IMR-90 (cell line): ENCODE results near the gene MMAA. TPM values are rescaled to one million over a fixed set of nuclear protein-coding genes. Genes with fewer than 3 reads are reported as not detected.

Experiments
- ATAC-seq: fragments of 200-7000 bp; cut with Tn5 transposase; 2 replicates; pipeline ENCODE4 v1.9.1; 2020; ENCODE audit warnings: low read depth, mild to moderate bottlenecking, moderate library complexity
- BruUV-seq: library from RNA; stranded (reverse); fragments of 400-500 nt; replicated peaks from 2 replicates; lab custom pipeline; 2021; lab: Mats Ljungman, UMichigan
- CTCF ChIA-PET: fragments of 300-600 bp; formaldehyde crosslinking; extraction: SDS; loops from one replicate; lab custom pipeline; 2021; ENCODE audit warnings: antibody characterized with exemption; lab: Yijun Ruan, JAX
- POLR2A ChIA-PET: fragments of 300-600 bp; sonication (Branson Sonifier 250); formaldehyde crosslinking; loops from one replicate; lab custom pipeline; 2022; ENCODE audit warnings: antibody characterized with exemption; ENCODE audit not compliant: unreplicated experiment; lab: Charles Lee
- DNase-seq: peaks from one replicate; pipeline ENCODE4 v3.0.0; 2013
- H2AFZ ChIP-seq: replicated peaks from 2 replicates; pipeline ENCODE3; 2013; ENCODE audit warnings: low read length, mild to moderate bottlenecking; ENCODE audit not compliant: poor library complexity
- H2AK5ac ChIP-seq: 2 replicates; pipeline ENCODE4 v1.6.1; 2013; ENCODE audit warnings: low read depth, low read length, inconsistent platforms
- H2AK9ac ChIP-seq: replicated peaks from 2 replicates; pipeline ENCODE3; 2013; ENCODE audit warnings: mild to moderate bottlenecking, low read depth, low read length, moderate library complexity; ENCODE audit not compliant: poor library complexity
- H2BK120ac ChIP-seq: 2 replicates; pipeline ENCODE4 v1.6.1; 2013; ENCODE audit warnings: low read depth, low read length, inconsistent platforms
- H2BK15ac ChIP-seq: 3 replicates; pipeline ENCODE4 v1.6.1; 2013; ENCODE audit warnings: low read depth, low read length, inconsistent platforms
- H2BK20ac ChIP-seq: 2 replicates; pipeline ENCODE4 v1.6.1; 2013; ENCODE audit warnings: low read depth, mild to moderate bottlenecking, inconsistent platforms, low read length, moderate library complexity
- H2BK5ac ChIP-seq: 2 replicates; pipeline ENCODE4 v1.6.1; 2013; ENCODE audit warnings: mild to moderate bottlenecking, low read depth, low read length, inconsistent platforms; ENCODE audit not compliant: poor library complexity, severe bottlenecking
- H3K14ac ChIP-seq: replicated peaks from 2 replicates; pipeline ENCODE4 v1.6.1; 2013; ENCODE audit warnings: low read depth, low read length, inconsistent platforms
- H3K18ac ChIP-seq: 2 replicates; pipeline ENCODE4 v1.6.1; 2013; ENCODE audit warnings: low read depth, low read length, control low read depth
- H3K23ac ChIP-seq: 2 replicates; pipeline ENCODE4 v1.6.1; 2013; ENCODE audit warnings: low read depth, low read length, inconsistent platforms
- H3K27ac ChIP-seq: 2 replicates; pipeline ENCODE4 v1.5.1; 2013; ENCODE audit warnings: mild to moderate bottlenecking, control low read depth, low read length; ENCODE audit not compliant: insufficient read depth
- H3K27me3 ChIP-seq: 2 replicates; pipeline ENCODE4 v1.6.1; 2013; ENCODE audit warnings: low read length; ENCODE audit not compliant: control insufficient read depth, insufficient read depth
- H3K36me3 ChIP-seq: 2 replicates; pipeline ENCODE4 v1.6.1; 2013; ENCODE audit warnings: low read length, mixed read lengths; ENCODE audit not compliant: control insufficient read depth, insufficient read depth
- H3K4ac ChIP-seq: 2 replicates; pipeline ENCODE4 v1.6.1; 2013; ENCODE audit warnings: low read depth, low read length, inconsistent platforms
- H3K4me1 ChIP-seq: 2 replicates; pipeline ENCODE4 v1.6.1; 2013; ENCODE audit warnings: low read length, mixed read lengths; ENCODE audit not compliant: control insufficient read depth, insufficient read depth
- H3K4me2 ChIP-seq: 2 replicates; pipeline ENCODE4 v1.6.1; 2013; ENCODE audit warnings: low read depth, mild to moderate bottlenecking, control low read depth, low read length, moderate library complexity
- H3K4me3 ChIP-seq: 2 replicates; pipeline ENCODE4 v1.5.1; 2013; ENCODE audit warnings: low read depth, mild to moderate bottlenecking, control low read depth, low read length, moderate library complexity; ENCODE audit not compliant: insufficient read depth
- H3K56ac ChIP-seq: 2 replicates; pipeline ENCODE4 v1.6.1; 2013; ENCODE audit warnings: low read length, inconsistent platforms; ENCODE audit not compliant: insufficient read depth; ENCODE audit errors: extremely low read depth
- H3K79me1 ChIP-seq, 2 experiments: 2 replicates each; pipeline ENCODE4 v1.6.1; 2013; ENCODE audit warnings: low read length in 2 of 2, inconsistent platforms in 1 of 2, low read depth in 1 of 2
- H3K9ac ChIP-seq: 2 replicates; pipeline ENCODE4 v1.6.1; 2013; ENCODE audit warnings: low read depth, low read length, control low read depth
- H3K9me1 ChIP-seq: 2 replicates; pipeline ENCODE4 v1.6.1; 2013; ENCODE audit warnings: low read length, inconsistent platforms; ENCODE audit not compliant: insufficient read depth
- H3K9me3 ChIP-seq: 2 replicates; pipeline ENCODE4 v1.6.1; 2013; ENCODE audit warnings: low read length; ENCODE audit not compliant: control insufficient read depth, insufficient read depth
- H4K20me1 ChIP-seq: 2 replicates; pipeline ENCODE4 v1.6.1; 2013; ENCODE audit warnings: low read length, inconsistent platforms; ENCODE audit not compliant: insufficient read depth
- H4K5ac ChIP-seq: 2 replicates; pipeline ENCODE4 v1.6.1; 2013; ENCODE audit warnings: mild to moderate bottlenecking, low read depth, low read length, control low read depth
- H4K8ac ChIP-seq, 2 experiments: 2 replicates each; pipeline ENCODE4 v1.6.1; 2013; ENCODE audit warnings: low read depth in 2 of 2, low read length in 2 of 2, control low read depth in 1 of 2, inconsistent platforms in 1 of 2
- H4K91ac ChIP-seq: 2 replicates; pipeline ENCODE4 v1.6.1; 2013; ENCODE audit warnings: low read depth, low read length, inconsistent platforms; ENCODE audit not compliant: insufficient read depth
- CTCF ChIP-seq: conservative IDR thresholded peaks from 2 replicates; pipeline ENCODE4 v1.5.1; 2012; ENCODE audit warnings: mild to moderate bottlenecking, low read depth, low read length, improper control_type of control experiment
- MAFK ChIP-seq: IDR thresholded peaks from 2 replicates; pipeline ENCODE4 v1.6.1; 2012; ENCODE audit warnings: low read depth, low read length, improper control_type of control experiment
- MXI1 ChIP-seq: IDR thresholded peaks from 2 replicates; pipeline ENCODE4 v1.6.1; 2012; ENCODE audit warnings: low read depth, mild to moderate bottlenecking, low read length, moderate library complexity, borderline replicate concordance
- RFX5 ChIP-seq: IDR thresholded peaks from 2 replicates; pipeline ENCODE4 v1.8.0; 2012; ENCODE audit warnings: low read depth, mild to moderate bottlenecking, low read length, moderate library complexity
- SMC3 ChIP-seq: fragments of 150-350 bp; IDR thresholded peaks from 2 replicates; pipeline ENCODE4 v1.6.1; 2016; ENCODE audit warnings: low read depth, mild to moderate bottlenecking, antibody characterized with exemption, low read length, moderate library complexity
- WGBS, 2 experiments: methylation state at CpG; one replicate each; pipeline versions ENCODE4 v1.1.5 to v1.1.7; 2013; ENCODE audit warnings: missing lambda C conversion rate in 2 of 2; ENCODE audit not compliant: insufficient read length in 1 of 2; ENCODE audit errors: extremely low coverage in 2 of 2; 5-methylcytosine and 5-hydroxymethylcytosine counted together
- dilution Hi-C: fragments of 300-500 bp; cut with HindIII; formaldehyde crosslinking; loops from one replicate; pipeline ENCODE4 v1.14.3; 2018; ENCODE audit warnings: low sequenced_read_pairs; ENCODE audit not compliant: unreplicated experiment
- in situ Hi-C: fragments of 300-500 bp; cut with MboI; formaldehyde crosslinking; loops from 3 replicates; pipeline ENCODE4 v1.14.3; 2019; ENCODE audit warnings: low sequenced_read_pairs, inconsistent platforms, mixed read lengths
- intact Hi-C: fragments of 100-400 bp; cut with micrococcal nuclease; formaldehyde crosslinking; loops from 2 replicates; pipeline ENCODE4 v1.10.0; 2022
- polyA plus RNA-seq, 3 experiments: library from polyadenylated mRNA; depleted of rRNA; stranded (reverse); fragments of >200 nt; gene quantifications; 2 replicates each; pipeline ENCODE4 v1.2.3, GENCODE V29; 2012; ENCODE audit warnings: low replicate concordance in 1 of 3
- total RNA-seq: library from RNA; depleted of rRNA; stranded (reverse); fragments of >200 nt; gene quantifications from 2 replicates; pipeline ENCODE4 v1.2.3, GENCODE V29; 2012
- TF ChIP-seq, protein P1 (sequence below): fragments of 150-350 bp; IDR thresholded peaks from 2 replicates; pipeline ENCODE4 v1.6.1; 2016; ENCODE audit warnings: low read depth, mild to moderate bottlenecking, low read length, moderate library complexity, borderline replicate concordance

MMAA gene
- total and polyA plus RNA-seq, 2 of the 4 experiments (the other 2 are of a cell fraction): 4.4 to 5.2 TPM

DNA sequence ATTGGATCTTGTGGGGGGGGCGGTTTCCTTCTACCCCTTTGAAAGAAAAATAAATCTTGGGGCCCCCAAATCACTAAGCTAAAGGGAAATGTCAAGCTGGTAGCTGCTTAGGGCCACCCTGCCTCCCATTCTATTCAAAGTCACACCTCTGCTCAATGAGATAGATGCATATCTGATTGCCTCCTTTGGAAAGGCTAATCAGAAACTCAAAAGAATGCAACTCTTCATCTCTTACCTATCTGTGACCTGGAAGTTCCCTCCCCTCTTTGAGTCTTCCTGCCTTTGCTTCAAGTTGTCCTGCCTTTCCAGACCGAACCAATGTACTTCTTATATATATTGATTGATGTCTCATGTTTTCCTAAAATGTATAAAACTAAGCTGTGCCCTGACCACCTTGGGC is 67.8 kb downstream of the MMAA start:
- CTCF ChIA-PET: interaction anchor here (0.6 to 0.7 kb wide), 2 partner anchors 16 to 20 kb away, joined by 3 read pairs; no protein-coding TSS in a partner anchor
- no peak overlapping the region for H4K91ac ChIP-seq
- no peak overlapping the region for H3K4ac ChIP-seq
- no peaks in the 10 kb centered on the region for H3K79me1 ChIP-seq
- no peak overlapping the region for H4K5ac ChIP-seq
- ATAC-seq (no peak), DNase-seq (no peak)
- no peak overlapping the region for H3K18ac ChIP-seq
- no peak overlapping the region for H2BK5ac ChIP-seq
- no peak overlapping the region for H3K4me3 ChIP-seq
- H2BK120ac ChIP-seq: no peak overlapping the region
- H2BK20ac ChIP-seq: no peak overlapping the region
- H4K8ac ChIP-seq: no peak overlapping the region
- H3K23ac ChIP-seq: no peak overlapping the region
- H3K9ac ChIP-seq: no peak overlapping the region
- no peaks in the 10 kb centered on the region for H3K4me1 ChIP-seq
- H4K20me1 ChIP-seq: no peaks in the 10 kb centered on the region
- no TSS peak for BruUV-seq
- no peak overlapping the region for H2AK5ac ChIP-seq
- no peaks in the 10 kb centered on the region for H3K36me3 ChIP-seq
- POLR2A ChIA-PET: no interaction called here
- H3K14ac ChIP-seq: no peak overlapping the region
- no peaks in the 10 kb centered on the region for H3K9me3 ChIP-seq
- no peak overlapping the region for H2AFZ ChIP-seq
- no peaks in the 10 kb centered on the region for H3K9me1 ChIP-seq
- TF ChIP-seq RFX5: no peak
- no peak for TF ChIP-seq CTCF
- no peak for TF ChIP-seq SMC3
- TF ChIP-seq, protein P1, sequence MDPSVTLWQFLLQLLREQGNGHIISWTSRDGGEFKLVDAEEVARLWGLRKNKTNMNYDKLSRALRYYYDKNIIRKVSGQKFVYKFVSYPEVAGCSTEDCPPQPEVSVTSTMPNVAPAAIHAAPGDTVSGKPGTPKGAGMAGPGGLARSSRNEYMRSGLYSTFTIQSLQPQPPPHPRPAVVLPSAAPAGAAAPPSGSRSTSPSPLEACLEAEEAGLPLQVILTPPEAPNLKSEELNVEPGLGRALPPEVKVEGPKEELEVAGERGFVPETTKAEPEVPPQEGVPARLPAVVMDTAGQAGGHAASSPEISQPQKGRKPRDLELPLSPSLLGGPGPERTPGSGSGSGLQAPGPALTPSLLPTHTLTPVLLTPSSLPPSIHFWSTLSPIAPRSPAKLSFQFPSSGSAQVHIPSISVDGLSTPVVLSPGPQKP: no peak
- no peak for TF ChIP-seq MAFK
- no peak for TF ChIP-seq MXI1
- intact Hi-C loops: no loop called here
- no CpG with 5 or more reads among the region's 2 CpGs for WGBS, 2 experiments
- H2BK15ac ChIP-seq: no peak overlapping the region
- dilution Hi-C loops: no loop called here
- no peaks in the 10 kb centered on the region for H3K27me3 ChIP-seq
- no peak overlapping the region for H3K56ac ChIP-seq
- H3K27ac ChIP-seq: no peak overlapping the region
- H3K4me2 ChIP-seq: no peak overlapping the region
- no peak overlapping the region for H2AK9ac ChIP-seq
- in situ Hi-C loops: no loop called here
